ENCODE measurements around the gene PIANP. TPM values are rescaled to one million over a fixed set of nuclear protein-coding genes. Genes with fewer than 3 reads are reported as not detected.

Gene PIANP
- 1 to 10 TPM; 2.6 to 7.1 TPM for total RNA-seq
- polyA plus RNA-seq (2013, experiment 1 of 2): 13.3 TPM
- polyA plus RNA-seq (2013, experiment 2 of 2): 10.5 TPM
- long read RNA-seq, experiment 1, partial matches to known transcripts: 1 of 3 reads
- long read RNA-seq, experiment 1, other reads (novel, unspliced or antisense): 2 of 3 reads
- long read RNA-seq, experiment 2, transcript PIANP-201 (6 exons, 2,323 nt): minor isoform, 7 of 25 reads
- long read RNA-seq, experiment 2, transcript PIANP-202 (5 exons, 2,695 nt): major isoform, 9 of 25 reads
- long read RNA-seq, experiment 2, partial matches to known transcripts: 1 of 25 reads
- long read RNA-seq, experiment 2, other reads (novel, unspliced or antisense): 6 of 25 reads
- long read RNA-seq, experiment 3, partial matches to known transcripts: 1 of 1 reads
- long read RNA-seq, experiment 3, other reads (novel, unspliced or antisense): 0 of 1 reads
- long read RNA-seq, experiment 4, partial matches to known transcripts: 0 of 1 reads
- long read RNA-seq, experiment 4, other reads (novel, unspliced or antisense): 0 of 1 reads

- peaks cover 4% of the 10 kb centered on the region for H3K9me3 Mint-ChIP-seq
- H3K4me3 Mint-ChIP-seq: peak within 1 kb of the TSS; percentile 62
- DNase-seq: peak; percentile 83
- H3K27ac ChIP-seq (ENCODE audit: low read depth, low read length): no peak within 1 kb of the TSS
- H3K36me3 ChIP-seq (ENCODE audit: control insufficient read depth, insufficient read depth, low read length): no peaks in the 10 kb centered on the region
- peak within 1 kb of the TSS; percentile 6 for H3K9ac ChIP-seq (ENCODE audit: extremely low read depth, low read length, poor library complexity, severe bottlenecking)
- 0 to 1% methylated on average over 3 to 43 of the region's 43 CpGs for WGBS, 2 experiments (ENCODE audit: insufficient coverage in 1 of 2, insufficient read length in 1 of 2)
- H3K27ac Mint-ChIP-seq: no peak within 1 kb of the TSS
- H3K4me1 Mint-ChIP-seq: peaks cover 20% of the 10 kb centered on the region
- peaks cover 33% of the 10 kb centered on the region for H3K27me3 ChIP-seq (ENCODE audit: control insufficient read depth, insufficient read depth, low read length, poor library complexity, severe bottlenecking)
- H3K27me3 Mint-ChIP-seq (ENCODE audit: insufficient read depth): peaks cover 91% of the 10 kb centered on the region
- no peaks in the 10 kb centered on the region for H3K9me3 ChIP-seq (ENCODE audit: control insufficient read depth, low read length)
- H3K4me1 ChIP-seq (ENCODE audit: control insufficient read depth, insufficient read depth, low read length): no peaks in the 10 kb centered on the region
- no peak for TF ChIP-seq CTCF (conservative IDR thresholded peaks at IDR 0.05)
- H3K4me3 ChIP-seq (ENCODE audit: low read length): peak within 1 kb of the TSS; percentile 78
- no peaks in the 10 kb centered on the region for H3K36me3 Mint-ChIP-seq (ENCODE audit: low read depth)
Observed at GRCh38 chr12:6700646-6701051, at the start of gene PIANP. Gene PIANP (minus strand): TSS chr12:6700815. CDS start chr12:6698061, 2,754 bp downstream.

DNA sequence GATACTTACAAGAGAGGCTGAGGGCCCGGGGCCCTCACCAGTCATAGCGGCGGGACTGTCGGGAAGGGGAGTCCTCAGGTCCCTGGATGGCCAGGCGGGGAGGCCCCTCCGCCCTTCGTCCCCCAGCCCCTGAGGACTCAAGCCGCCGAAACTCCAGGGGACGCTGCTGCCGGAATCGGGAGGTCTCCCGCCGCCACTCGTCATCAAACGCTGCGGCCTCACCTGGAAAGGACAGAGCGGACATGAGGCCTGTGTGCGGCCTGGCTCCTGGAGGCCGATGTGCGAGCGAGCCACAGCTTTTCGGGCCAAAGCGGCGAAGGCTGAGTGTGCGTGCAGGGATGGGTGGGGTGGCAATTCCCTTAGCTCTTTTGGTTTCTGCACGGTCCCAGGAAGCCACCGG is 48.1 kb upstream of the PIANP start:
- Histone ChIP-seq H3K36me3 (ENCODE audit: control insufficient read depth, insufficient read depth, low read length) (peaks cover 58% of the 10 kb centered on the region), H3K4me3 (ENCODE audit: low read length) (no peak overlapping the region), H3K27ac (ENCODE audit: low read depth, low read length) (no peak overlapping the region), H3K4me1 (ENCODE audit: control insufficient read depth, insufficient read depth, low read length) (peaks cover under 1% of the 10 kb centered on the region), H3K9ac (ENCODE audit: extremely low read depth, low read length, poor library complexity, severe bottlenecking) (no peak overlapping the region), H3K27me3 (ENCODE audit: control insufficient read depth, insufficient read depth, low read length, poor library complexity, severe bottlenecking) (no peaks in the 10 kb centered on the region), H3K9me3 (ENCODE audit: control insufficient read depth, low read length) (no peaks in the 10 kb centered on the region)
- 94 to 96% methylated on average over 24 to 28 of the region's 28 CpGs for WGBS, 2 experiments (ENCODE audit: insufficient coverage in 1 of 2, insufficient read length in 1 of 2)
- H3K27ac Mint-ChIP-seq: no peak overlapping the region
- no peak overlapping the region for H3K4me3 Mint-ChIP-seq
- H3K36me3 Mint-ChIP-seq (ENCODE audit: low read depth): peaks cover 67% of the 10 kb centered on the region
- H3K27me3 Mint-ChIP-seq (ENCODE audit: insufficient read depth): no peaks in the 10 kb centered on the region
- no peak for DNase-seq
- TF ChIP-seq CTCF (conservative IDR thresholded peaks at IDR 0.05): no peak
- H3K4me1 Mint-ChIP-seq: peaks cover 14% of the 10 kb centered on the region
- H3K9me3 Mint-ChIP-seq: no peaks in the 10 kb centered on the region

DNA sequence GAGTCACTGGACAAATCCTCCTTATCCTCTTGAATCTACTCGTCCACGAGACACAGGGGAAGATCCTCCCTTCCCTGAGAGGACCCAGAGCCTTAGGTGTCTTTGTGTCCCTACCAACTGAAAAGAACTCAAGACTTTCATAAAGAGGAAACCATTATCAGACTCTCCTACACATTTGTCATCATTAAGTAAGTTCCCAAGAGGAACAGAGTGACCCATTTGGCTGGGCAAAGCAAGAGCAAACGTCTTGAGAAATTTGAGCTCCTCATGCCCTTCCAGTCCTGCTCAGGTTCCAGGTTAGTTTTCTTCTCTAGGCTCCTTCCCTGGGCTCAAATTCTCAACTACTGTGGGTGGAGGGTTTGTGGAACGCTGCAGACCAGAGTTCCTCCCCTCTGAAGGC is 46.6 kb upstream of the PIANP start:
- DNase-seq: no peak
- H3K9me3 ChIP-seq (ENCODE audit: control insufficient read depth, low read length): no peaks in the 10 kb centered on the region
- no peaks in the 10 kb centered on the region for H3K4me1 ChIP-seq (ENCODE audit: control insufficient read depth, insufficient read depth, low read length)
- H3K9me3 Mint-ChIP-seq: no peaks in the 10 kb centered on the region
- peaks cover 58% of the 10 kb centered on the region for H3K36me3 ChIP-seq (ENCODE audit: control insufficient read depth, insufficient read depth, low read length)
- peaks cover 18% of the 10 kb centered on the region for H3K4me1 Mint-ChIP-seq
- H3K27me3 Mint-ChIP-seq (ENCODE audit: insufficient read depth): no peaks in the 10 kb centered on the region
- no peak overlapping the region for H3K4me3 Mint-ChIP-seq
- no peaks in the 10 kb centered on the region for H3K27me3 ChIP-seq (ENCODE audit: control insufficient read depth, insufficient read depth, low read length, poor library complexity, severe bottlenecking)
- 95 to 100% methylated on average over 2 to 4 of the region's 4 CpGs for WGBS, 2 experiments (ENCODE audit: insufficient coverage in 1 of 2, insufficient read length in 1 of 2)
- peaks cover 67% of the 10 kb centered on the region for H3K36me3 Mint-ChIP-seq (ENCODE audit: low read depth)
- no peak overlapping the region for H3K4me3 ChIP-seq (ENCODE audit: low read length)
- no peak overlapping the region for H3K27ac ChIP-seq (ENCODE audit: low read depth, low read length)
- H3K27ac Mint-ChIP-seq: no peak overlapping the region
- TF ChIP-seq CTCF (conservative IDR thresholded peaks at IDR 0.05): no peak
- no peak overlapping the region for H3K9ac ChIP-seq (ENCODE audit: extremely low read depth, low read length, poor library complexity, severe bottlenecking)
